ENCODE data around the gene LZTS3.
"Not testable (repeated sequence)": the region's sequence is repeated elsewhere in the genome, so short reads cannot be mapped to it uniquely, and the experiment has no call there.

The LZTS3 gene

GRCh38 chr20:3192226-3193015 is 19.1 kb upstream of the LZTS3 start:
- no peak for DNase-seq

GRCh38 chr20:3190681-3191111 is 17.3 kb upstream of the LZTS3 start:
- DNase-seq, result no peak

GRCh38 chr20:3189561-3190131 is 16.3 kb upstream of the LZTS3 start:
- no peak for DNase-seq

- no peak for DNase-seq
Measured at GRCh38 chr20:3188823-3189413, 15.6 kb upstream of the LZTS3 start.

DNA sequence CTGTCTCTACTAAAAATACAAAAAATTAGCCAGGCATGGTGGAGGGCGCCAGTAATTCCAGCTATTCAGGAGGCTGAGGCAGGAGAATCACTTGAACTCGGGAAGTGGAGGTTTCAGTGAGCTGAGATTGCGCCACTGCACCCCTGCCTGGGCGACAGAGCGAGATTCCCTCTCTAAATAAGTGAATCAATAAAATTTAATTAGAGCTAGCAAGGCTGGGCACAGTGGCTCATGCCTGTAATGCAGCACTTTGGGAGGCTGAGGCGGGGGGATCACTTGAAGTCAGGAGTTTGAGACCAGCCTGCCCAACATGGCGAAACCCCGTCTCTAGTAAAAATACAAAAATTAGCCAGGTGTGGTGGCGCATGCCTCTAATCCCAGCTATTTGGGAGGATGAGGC is 14.5 kb upstream of the LZTS3 start:
- DNase-seq, result not testable (repeated sequence)

GRCh38 chr20:3183896-3184612 is 10.7 kb upstream of the LZTS3 start:
- no peak for DNase-seq

DNA sequence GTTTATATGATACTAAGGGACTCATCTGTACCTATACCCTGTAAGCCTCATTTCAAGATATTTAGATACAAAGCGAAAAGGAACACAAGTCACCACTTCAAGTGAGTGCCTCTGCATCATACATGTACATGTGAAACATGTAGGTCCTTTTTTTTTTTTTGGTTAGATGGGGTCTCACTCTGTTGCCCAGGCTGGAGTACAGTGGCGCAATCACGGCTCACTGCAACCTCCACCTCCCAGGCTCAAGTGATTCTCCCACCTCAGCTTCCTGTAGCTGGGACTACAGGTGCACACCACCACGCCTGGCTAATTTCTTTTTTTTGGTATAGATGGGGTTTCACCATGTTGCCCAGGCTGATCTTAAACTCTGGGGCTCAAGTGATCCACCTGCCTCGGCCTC is 9.1 kb upstream of the LZTS3 start:
- DNase-seq, result not testable (repeated sequence)

DNA sequence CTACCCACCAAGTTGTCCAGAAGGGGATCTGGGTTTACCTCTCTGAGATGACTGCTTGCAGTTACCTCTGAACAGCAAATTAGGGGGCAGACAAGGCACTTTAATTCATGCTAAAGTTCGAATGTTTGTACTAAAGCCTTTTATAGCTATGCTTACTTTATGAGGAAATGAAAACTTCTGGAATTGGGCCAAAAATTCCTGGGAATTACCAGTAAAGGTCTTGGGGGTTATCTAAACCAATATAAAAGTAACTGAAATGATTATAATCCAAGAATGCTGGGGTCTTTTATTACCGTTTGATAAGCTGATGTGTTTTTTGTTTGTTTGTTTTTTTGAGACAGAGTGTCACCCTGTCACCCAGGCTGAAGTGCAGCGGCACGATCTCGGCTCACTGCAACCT is 7.9 kb upstream of the LZTS3 start:
- no peak for DNase-seq

- no peak for DNase-seq
Measured at GRCh38 chr20:3180319-3180718, 7.0 kb upstream of the LZTS3 start.

DNA sequence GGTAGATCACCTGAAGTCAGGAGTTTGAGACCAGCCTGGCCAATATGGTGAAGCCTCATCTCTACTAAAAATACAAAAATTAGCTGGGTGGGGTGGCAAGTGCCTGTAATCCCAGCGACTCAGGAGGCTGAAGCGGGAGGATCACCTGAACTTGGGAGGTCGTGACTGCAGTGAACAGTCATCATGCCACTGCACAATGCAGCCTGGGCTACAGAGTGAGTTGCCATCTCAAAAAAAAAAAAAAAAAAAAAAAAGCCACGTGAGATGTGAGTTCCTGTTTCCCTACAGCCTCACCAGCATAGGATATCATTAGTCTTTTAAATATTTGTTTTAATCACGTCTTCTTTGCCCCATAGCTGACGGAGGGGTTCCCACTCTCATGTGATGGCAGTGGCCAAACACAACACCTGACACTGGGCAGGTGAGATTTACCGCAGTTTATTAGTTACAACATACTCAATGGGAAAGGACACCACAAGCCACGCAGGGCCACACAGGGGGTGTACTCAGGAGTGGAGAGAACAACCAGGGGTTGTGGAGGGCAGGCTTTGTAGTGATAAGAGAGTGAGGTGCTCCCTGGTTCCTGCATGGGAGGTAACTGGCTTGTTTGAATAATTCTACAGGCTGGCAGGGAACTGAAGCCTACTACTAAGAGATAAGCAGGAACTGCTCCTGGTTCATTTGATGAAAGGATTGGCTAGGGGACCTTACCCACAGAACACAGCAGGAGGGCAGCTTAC is 4.6 kb upstream of the LZTS3 start:
- no peak for DNase-seq

GRCh38 chr20:3175270-3175669 is 1.9 kb upstream of the LZTS3 start:
- DNase-seq, result no peak

GRCh38 chr20:3174442-3175261 is 1.3 kb upstream of the LZTS3 start:
- no peak for DNase-seq

- no peak for DNase-seq
Measured at GRCh38 chr20:3173610-3174441, 477 bp upstream of the LZTS3 start.

GRCh38 chr20:3172126-3172932 is 1.0 kb downstream of the LZTS3 start:
- DNase-seq, result no peak

DNA sequence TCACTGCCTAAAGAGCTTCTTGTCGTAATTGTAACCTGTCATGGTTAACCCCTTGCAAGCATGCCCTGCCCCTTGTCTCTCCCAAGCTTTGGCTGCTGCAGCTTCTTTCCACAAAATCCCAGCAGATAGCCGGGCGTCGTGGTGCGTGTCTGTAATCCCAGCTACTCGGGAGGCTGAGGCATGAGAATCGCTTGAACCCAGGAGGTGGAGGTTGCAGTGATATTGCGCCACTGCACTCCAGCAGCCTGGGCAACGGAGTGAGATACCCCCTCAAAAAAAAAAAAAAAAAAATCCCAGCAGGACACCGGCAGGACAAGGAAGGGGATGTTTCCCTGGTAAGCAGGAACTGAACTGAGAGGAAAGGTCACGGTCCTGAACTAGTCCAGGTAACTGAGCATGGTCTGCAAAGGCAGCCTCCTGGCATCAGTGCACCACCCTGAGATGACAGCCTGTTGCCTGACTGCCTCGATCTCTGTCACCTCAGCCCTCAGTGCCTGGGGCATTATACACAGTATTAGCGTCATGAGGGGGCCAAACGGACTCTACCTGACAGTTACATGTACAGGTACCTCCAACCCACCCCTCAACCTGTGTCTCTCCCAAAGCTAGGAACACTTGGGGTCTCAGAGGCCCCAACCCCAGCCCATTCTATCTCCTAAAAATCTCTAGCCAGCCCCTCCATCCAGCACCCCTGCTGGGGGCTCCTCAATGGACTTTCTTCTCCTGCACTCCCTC is 1.8 kb downstream of the LZTS3 start:
- no peak for DNase-seq

- no peak for DNase-seq
Measured at GRCh38 chr20:3168829-3169590, 4.3 kb downstream of the LZTS3 start.

GRCh38 chr20:3168079-3168828 is 5.1 kb downstream of the LZTS3 start:
- no peak for DNase-seq

DNA sequence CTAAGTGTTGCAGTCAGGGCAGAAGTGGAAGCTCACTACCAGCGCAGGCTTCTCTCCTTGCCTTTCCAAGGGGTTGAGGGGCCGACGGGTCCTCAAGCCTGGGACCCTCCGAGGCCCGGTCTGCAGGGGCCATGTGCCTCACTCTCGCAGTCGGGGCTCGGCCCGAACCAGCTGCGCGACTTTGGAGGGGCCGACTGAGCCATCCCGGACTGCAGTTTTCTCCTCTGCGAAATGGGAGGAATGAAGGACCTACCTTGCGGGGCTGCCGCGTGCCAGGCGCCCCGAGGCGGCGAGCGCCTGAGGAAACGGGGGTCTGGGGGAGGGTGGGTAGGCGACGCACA is 5.6 kb downstream of the LZTS3 start:
- DNase-seq, result no peak

Measured in SIG-M5 (cell line).